NCI-H1048 (cell line): ENCODE results near the gene HIBADH.

ENCODE experiments used
- DNase-seq: peaks from one replicate; lab custom pipeline; 2025; lab: John Stamatoyannopoulos, UW

The HIBADH gene

DNA sequence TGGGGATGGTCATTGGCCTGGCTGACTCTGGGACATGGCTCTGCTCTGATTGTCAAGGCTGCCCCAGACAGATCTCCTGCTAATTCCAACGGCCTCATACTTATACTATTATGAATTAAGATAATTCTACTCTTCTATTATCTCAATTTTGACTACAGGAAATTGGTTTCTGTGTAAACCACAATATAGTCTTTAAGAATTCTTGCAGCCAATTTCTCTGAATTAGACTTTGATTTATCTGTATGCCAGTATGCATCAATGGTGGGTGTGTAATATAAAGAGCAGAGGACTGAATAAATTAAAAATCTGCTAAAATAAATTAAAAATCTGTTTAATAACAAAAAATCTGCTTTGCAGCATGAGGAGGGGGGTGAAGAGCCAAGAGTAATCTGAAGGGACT lies 27.0 kb downstream of the HIBADH start:
- no peak for DNase-seq

DNA sequence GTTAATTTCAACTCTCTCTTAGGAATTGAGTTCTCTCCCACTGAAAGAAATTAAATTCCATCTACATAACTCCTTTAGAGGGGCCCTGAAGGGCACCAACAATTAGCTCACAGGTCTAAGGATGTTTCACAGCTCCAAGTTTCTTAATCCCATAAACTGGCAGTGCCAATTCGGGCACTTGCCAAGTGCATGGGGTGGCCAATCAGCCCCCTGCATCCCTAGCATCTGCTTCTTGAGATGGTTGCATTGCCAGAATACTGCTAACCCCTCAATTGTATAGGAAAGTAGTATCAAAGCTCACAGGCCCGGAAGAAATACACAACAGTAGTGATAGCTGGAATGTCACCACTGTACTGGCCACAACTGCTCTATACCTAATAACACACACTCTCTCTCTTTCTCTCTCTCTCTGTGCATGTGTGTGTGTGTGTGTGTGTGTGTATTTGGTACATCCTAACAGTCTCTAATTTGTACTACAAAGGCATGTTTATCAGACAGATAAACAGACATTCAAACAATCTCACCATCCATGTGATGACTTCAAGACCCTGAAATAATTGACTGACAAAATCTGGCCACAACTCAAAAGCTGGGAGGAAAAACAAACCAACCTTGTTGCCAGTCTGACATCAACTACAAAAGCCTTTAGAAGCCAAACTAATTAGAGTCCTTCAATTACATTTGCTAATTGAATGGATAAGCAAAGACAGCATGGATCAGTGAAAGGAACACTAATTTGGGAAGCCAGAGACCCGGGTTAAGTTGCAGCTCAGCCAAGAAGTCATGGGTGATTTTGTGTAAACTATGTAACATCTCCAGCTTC lies 27.8 kb downstream of the HIBADH start:
- DNase-seq = no peak

DNA sequence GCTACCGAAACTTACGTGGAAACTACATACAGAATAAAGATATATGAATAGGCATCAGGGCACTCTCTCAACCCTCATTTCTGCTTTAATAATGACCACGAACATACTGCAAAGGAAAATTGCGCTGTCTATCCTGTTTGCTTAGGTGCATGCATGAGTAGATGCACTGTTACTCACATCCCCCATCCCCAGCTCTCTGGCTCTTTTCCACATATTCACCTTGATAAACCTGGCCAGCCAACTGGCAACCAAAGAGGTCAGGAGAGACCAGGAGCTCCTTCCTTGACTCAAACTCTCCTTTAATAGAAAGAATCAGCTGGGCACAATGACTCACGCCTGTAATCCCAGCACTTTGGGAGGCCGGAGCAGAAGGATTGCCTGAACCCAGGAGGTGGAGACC lies 29.6 kb downstream of the HIBADH start:
- no peak for DNase-seq

DNA sequence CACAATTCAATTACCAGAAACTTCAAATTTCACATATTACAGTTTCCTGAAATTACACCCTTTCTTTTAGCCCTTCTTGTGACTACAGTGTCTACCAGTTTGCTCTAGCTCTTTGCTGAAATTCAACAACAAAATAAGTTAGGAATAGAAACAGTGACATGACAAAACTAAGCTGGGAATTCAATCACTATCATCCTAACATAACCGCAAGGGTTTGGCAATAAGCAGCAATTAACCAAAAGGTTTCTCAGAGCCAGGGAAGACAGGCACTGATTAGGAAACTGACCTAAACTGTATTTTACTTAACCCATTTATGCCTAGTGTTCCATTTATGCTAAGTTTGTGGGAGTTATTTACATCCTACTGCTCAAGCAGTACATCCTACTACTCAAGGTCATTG lies 31.3 kb downstream of the HIBADH start:
- no peak for DNase-seq

DNA sequence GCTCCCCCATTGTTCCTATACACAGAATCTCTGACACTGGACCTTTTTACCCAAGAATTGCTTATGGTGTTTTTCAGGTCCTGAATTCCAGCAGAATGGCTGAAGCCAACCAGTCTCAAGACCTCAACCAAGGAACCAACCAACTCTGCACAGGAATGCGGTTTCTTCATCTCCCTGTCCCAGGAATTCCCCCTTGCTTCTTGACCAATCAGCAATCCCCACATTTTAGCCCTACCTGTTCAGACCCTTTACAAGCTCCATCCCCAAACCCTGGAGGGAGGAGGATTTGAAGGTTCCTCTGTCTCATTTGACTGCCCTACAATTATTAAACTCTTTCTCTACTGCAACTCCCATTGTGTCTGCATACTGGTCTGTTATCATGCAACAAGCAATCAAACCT lies 35.5 kb downstream of the HIBADH start:
- no peak for DNase-seq

DNA sequence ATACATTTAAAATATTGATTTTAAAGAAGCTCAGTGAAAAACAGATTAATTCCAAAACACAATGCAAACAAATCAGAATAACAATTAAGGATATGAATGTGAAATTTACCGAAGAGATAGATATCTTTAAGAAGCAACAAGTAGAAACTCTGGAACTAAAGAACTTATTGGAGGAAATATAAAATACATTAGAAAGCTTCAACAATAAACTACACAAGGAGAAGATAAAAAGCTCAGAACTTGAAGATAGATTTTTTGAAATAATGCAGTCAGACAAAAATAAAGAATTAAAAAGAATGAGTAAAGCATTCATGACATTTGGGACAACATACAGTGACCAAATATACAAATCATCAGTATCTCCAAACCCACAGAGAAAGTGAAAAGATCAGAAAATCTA lies 43.2 kb downstream of the HIBADH start:
- DNase-seq = no peak

DNA sequence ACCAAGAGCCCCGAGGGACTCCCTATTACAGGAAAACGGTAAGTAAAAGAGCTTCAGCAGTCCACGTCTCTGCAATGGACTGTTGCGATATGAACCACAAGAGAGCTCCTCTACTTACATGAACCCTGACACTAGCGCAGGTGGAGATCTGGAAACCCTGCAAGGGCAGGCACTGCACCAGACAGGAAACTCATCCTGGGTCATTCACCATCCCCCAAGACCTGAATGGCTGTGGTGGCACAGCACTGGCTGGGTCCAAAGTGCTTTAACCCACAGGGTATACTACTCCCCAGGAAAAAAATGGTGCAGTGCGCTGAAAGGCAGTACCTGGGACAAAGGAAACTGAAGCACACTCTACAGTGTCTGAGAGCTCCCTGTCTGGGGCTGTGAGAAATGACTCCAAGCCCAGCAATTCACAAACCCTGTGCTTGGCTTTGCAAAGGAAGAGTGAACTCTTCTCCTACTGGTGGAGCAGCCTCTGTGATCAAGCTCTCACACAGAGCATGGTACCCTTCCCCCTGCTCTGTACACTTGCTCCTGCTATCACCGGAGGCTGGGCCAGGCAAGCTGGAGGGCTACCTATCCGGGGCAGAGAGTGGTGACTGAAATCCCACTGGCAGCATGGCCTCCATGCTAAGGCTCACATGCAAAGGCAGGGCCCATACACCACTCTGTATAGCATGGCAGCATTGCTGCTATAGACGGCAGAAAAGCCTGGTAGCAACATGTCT lies 44.9 kb downstream of the HIBADH start:
- DNase-seq = no peak

DNA sequence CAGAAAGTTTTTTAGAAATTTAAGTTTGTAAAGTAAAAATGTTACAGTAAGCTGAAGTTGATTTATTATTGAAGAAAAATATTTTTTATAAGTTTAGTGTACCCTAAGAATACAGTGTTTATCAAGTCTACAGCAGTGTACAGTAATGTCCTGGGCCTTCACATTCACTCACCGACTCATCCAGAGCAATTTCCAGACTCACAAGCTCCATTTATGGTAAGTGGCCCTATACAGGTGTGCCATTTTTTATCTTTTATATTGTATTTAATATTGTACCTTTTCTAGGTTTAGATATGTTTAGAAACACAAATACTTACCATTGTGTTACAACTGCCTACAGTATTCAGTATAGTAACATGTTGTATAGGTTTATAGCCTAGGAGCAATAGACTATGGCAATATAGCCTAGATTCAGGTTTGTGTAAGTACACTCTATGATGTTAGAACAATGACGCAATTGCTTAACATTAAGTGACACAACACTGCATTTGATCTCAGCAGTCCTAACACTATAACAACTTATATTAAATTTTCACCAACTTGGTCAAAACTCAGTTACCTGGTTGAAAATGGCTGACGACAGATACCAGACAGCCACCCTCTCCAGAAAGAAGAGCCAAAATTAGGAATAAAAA lies 45.7 kb downstream of the HIBADH start:
- DNase-seq = no peak

DNA sequence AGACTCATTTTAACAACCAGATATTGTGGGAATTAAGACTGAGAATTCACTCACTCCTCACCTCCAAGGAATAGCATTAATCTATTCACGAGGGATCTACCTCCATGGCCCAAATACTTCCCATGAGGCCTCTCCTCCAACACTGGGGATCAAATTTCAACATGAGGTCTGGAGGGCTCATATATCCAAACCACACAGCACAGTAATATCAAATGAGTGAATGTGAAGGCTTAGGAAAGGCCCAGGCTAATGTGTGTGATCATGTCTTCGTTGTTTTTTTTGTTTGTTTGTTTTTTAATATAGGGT lies 46.5 kb downstream of the HIBADH start:
- no peak for DNase-seq

DNA sequence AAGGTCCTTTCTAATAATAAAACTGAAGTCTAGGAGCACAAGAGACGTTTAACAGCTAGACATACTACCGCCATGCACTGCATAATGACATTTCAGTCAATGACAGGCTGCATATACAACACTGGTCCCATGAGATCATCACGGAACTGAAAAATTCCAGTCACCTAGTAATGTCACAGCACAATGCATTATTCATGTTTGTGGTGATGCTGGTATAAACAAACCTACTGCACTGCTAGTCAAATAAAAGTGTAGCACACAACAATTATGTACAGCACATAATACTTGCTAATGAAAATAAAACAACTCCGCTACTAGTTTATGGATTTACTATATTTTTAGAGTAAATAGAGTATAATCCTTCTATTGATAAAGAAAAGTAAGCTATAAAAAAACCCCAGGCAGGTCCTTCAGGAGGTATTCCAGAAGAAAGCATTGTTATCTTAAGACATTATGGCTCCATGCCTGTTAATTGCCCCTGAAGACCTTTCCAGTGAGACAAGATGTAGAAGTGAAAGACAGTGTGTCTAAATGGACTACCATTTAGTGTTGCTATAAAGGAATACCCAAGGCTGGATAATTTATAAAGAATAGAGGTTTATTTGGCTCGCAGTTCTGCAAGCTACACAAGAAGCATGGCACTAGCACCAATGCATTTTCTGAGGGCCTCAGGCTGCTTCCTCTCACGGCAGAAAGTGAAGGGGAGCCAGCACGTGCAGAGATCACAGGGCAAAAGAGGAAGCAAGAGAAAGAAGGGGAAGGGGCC lies 47.1 kb downstream of the HIBADH start:
- DNase-seq = no peak

DNA sequence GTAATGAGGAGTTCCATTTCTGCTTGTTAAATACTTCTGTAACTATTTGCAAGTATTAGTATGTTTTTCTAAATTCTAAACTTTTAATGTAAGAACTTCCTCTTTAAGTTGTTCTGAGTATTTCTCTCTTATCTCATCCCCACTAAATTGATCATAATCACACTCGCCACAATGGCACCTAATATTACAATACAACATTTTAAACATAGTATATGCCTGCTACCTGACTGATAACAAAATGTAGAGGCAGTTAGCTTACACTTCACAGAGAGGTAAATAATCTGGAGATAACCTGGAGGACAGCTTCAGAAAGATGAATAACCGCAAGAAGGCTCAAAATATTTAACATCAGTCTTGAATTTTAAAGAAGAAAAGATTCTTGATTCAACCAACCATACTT lies 48.6 kb downstream of the HIBADH start:
- DNase-seq = no peak

DNA sequence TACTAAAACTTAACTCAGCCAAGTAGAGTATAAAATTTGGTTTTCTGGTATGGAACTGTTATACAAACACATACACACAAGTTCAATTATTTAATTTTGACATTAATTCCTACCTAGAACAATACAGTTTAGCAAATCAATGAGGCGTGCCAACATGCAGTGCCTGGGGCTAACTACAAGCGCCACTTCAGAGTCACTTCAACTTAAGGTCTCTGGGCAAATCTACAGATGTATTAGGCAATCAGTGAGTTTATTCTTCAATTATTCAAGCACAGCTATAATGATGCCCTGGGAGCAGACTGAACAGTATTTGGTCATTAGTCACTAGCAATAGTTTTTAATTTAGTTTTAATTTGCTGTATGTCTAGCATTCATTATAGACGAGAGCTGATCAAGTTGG lies 51.6 kb downstream of the HIBADH start:
- no peak for DNase-seq

DNA sequence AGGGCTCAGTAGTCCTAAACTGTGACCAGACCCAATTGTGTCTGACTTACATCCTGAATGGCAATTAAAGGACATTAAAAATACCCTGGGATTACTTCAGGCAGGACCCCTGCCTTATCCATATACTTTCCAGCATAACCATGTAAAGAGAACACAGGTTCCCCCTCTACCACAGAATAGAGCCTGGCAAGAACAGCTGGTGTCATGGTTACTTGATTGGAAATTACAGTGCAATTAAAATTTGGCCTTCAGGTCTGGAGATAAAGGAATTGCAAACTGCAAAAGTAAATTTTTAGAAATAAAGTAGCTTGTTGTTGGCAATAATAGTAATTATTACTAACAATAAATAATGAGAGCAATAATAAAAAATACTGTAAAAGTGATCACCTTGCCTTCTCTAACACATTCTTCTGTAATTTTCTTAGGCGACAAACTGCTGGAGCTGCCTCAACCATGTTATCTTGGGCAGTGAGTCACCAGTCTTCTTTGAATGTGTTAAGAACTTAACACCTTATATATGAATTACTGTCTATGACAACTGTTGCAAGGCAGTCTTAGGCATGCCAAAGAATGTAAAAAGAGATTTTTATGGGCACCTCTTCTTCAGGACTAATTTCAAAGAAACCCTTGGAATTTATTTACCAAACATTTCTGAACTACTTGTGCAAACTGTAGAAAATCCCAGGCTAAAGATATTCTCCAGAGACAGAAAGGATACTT lies 53.7 kb downstream of the HIBADH start:
- DNase-seq = no peak

DNA sequence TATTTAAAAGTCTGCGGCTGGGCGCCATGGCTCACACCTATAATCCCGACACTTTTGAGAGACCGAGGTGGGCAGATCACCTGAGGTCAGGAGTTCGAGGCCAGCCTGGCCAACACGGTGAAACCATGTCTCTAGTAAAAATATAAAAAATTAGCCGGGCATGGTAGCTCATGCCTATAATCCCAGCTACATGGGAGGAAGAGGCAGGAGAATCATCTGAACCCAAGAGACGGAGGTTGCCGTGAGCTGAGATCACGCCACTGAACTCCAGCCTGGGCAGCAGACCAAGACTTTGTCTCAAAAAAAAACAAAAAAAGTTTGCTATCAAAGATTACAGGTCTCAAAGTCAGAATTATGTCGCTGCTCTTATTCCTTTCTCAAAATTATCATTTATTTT lies 55.5 kb downstream of the HIBADH start:
- DNase-seq = no peak

DNA sequence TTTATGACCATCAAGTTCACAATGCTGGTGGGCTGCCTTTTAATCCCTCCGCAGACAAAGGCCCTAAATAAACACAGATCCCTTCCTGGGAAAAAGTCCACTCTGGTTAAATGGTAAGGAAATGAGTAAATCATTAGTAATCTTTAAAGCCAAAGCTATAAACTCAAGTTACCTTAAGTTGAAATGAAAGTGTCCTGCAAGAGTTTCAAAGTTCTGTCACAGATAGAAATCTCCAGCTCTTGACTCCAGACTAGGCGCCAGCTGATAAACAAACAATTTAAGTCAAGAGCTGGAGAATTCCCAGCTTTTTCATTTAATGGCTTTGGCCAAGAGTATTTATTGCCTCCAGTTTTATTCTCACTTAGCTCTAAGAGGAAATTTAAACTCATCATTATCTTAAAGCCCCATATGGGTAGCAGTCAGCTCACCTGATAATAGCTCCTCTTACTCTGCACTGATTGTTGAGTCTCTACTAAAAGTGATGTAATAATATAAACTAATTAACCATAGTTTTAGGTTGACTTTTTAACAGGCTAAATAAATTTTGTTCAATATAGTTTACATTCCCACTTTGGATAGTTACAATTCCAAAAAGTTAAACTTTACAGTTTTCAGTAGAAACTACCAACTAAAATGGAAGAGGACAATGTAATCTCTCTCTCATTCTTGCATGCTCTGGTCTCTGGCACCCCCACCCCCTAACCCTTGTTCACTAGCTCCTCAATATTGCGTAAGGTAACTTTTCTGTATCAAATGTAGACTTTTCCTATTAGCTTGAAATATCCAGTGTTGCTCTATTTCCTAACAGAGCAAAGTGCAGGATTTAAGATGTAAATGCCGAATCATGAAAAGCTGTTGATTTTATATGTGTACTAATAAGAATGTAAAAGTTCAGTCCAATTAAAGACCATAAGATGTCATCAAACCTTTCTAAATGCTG lies 56.1 kb downstream of the HIBADH start:
- DNase-seq = no peak

DNA sequence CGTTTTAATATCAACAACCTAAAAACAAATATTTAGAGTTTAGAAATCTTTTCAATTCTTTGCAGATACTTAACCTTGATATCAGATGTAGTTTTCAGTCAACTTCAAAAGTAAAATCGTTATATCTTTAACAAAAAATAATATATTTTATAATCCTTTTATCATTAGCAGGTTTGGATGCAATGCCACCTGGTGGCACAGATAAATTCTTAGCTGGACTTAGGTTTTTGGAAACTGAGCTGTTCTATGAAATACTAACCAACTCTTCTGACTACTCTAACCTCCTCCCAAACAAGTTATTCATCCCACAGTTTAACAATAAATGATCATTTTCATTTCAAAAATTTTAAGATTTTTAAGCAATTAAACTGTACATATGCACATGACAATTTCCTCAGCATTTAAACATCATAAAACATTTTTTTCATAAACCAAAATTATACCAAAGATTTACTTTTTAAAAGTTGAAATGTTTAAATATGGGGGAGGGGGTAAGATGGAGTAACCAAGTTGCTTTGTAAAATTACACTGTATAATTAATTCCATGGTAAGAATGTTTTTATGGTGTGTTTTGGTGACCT lies 56.9 kb downstream of the HIBADH start:
- DNase-seq = no peak

DNA sequence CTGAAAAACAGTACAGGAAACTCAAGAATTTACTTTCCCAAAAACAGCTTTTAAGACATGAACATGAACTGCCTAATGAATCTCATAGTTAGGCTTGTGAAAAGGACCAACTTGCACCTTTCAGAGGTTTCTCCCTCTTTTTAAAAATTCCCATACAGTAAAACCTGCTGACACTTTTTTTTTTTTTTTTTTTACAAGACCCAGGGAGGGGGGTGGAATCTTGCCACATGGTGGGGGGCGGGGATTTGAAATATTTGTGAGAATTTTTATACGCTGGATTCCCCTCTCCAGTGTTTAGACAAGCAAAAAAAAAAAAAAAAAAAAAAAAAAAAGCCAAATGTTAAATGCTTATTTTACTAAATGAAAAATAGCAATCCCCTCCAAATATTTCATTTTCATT lies 57.4 kb downstream of the HIBADH start:
- DNase-seq = no peak

DNA sequence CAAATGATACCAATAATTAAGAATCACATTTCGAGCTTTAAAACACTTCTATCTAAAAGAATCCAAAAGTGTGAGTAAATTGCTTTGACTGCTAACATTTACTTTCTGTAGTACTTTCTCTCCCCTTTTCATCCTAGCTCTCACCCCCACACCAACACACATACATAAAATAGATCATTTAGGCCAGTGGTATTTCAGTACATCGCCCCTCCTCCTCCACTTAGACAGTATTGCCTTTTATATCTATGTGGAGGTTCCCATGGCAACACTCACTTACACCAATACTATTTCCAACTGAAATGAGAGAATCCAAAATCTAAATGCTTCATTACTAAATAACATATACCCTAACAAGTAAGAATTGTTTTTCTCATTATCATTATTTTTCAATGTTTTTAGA lies 58.9 kb downstream of the HIBADH start:
- no peak for DNase-seq

DNA sequence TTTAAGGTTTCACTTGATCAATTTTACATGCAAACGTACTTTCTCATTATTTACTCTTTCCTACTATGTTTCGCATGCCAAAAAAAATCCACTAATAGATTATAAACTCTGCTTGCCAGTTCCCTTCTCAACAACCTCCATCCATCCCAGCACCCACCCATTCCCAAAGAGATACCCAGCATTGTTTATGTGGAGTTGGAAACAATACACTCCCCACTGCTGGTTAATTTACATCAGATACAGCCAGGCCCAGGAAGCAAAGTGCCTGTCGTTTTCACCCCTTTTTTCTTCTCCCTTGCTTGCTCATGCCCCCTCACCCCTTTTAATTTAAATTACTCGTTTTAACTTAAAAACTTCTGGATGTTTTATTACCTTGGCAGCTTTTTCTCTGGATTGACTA lies 59.9 kb downstream of the HIBADH start:
- DNase-seq = no peak

DNA sequence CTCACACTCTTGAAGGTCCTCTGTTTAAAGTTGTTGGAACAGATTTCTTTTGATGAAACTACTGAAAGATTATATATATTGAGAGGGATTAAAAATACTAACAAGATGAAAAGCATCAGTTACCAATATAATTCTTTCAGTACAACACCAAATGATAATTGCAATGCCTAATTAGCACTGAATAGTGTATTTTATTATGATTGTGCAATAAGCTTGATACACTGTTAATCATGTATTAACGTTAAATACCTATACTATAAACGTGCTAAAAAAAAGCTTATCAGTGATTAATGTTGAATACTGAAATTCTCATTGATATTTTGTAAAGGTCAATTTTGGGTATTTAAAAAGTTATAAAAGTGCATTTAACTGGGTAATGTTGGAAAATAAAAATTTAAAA lies 61.5 kb downstream of the HIBADH start:
- DNase-seq = no peak

DNA sequence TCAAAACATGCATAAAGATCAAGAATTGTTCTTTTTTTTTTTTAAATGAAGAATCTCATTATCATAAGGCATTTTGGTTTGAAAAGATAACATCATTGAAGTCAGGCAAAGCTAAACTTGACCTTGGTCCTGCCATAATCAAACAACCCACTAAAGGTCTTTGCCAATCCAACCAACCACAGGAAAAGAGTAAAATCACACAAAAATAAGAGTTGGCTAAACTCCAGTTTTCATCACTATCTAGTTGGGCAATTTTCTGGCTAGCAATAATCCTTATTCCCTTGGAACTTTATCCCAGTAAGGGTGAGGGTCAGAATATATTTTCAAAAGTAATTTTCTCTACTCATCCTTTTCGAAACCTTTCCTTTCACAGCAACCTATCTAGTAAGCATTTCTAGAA lies 62.4 kb downstream of the HIBADH start:
- no peak for DNase-seq
